PC-3 (cell line): Measurements from ENCODE around the gene ZSWIM8. TPM values are rescaled to one million over a fixed set of nuclear protein-coding genes. Genes with fewer than 3 reads are reported as not detected.

Source experiments
- ATAC-seq: fragments of 200-7000 bp; cut with Tn5 transposase; 2 replicates; pipeline ENCODE4 v1.9.1; 2020; ENCODE audit warnings: mild to moderate bottlenecking, moderate library complexity
- BruUV-seq: library from RNA; stranded (reverse); fragments of 400-500 nt; replicated peaks from 2 replicates; lab custom pipeline; 2021; lab: Mats Ljungman, UMichigan
- CTCF ChIA-PET: fragments of 300-600 bp; sonication (Branson Sonifier 250); formaldehyde crosslinking; loops from one replicate; lab custom pipeline; 2022; ENCODE audit warnings: antibody characterized with exemption; lab: Charles Lee
- POLR2A ChIA-PET: fragments of 300-600 bp; sonication (Branson Sonifier 250); formaldehyde crosslinking; loops from one replicate; lab custom pipeline; 2022; ENCODE audit warnings: antibody characterized with exemption; ENCODE audit not compliant: unreplicated experiment; lab: Charles Lee
- DNase-seq: peaks from one replicate; pipeline ENCODE4 v3.0.0-alpha.2; 2015
- H2AFZ ChIP-seq: fragments of 300-600 bp; sonication (generic); 2 replicates; pipeline ENCODE4 v1.6.0; 2016; ENCODE audit warnings: antibody characterized with exemption, low read length
- H3F3A ChIP-seq: fragments of 300-600 bp; sonication (generic); one replicate; pipeline ENCODE4 v1.6.0; 2017; ENCODE audit warnings: antibody characterized with exemption, low read length, control low read depth, mild to moderate bottlenecking; ENCODE audit not compliant: unreplicated experiment
- H3K27ac ChIP-seq: fragments of 300-600 bp; sonication (generic); 2 replicates; pipeline ENCODE4 v1.5.1; 2016; ENCODE audit warnings: mild to moderate bottlenecking, low read length
- H3K27me3 ChIP-seq: fragments of 300-600 bp; sonication (generic); 2 replicates; pipeline ENCODE4 v1.6.1; 2016; ENCODE audit warnings: low read length, mixed read lengths
- H3K36me3 ChIP-seq: fragments of 300-600 bp; sonication (generic); 2 replicates; pipeline ENCODE4 v1.6.1; 2016; ENCODE audit warnings: low read depth, mixed run types, low read length, mixed read lengths
- H3K4me1 ChIP-seq: fragments of 300-600 bp; sonication (generic); 2 replicates; pipeline ENCODE4 v1.5.1; 2016; ENCODE audit warnings: low read length; ENCODE audit not compliant: insufficient read depth
- H3K4me2 ChIP-seq: fragments of 300-600 bp; sonication (generic); 2 replicates; pipeline ENCODE4 v1.6.0; 2016; ENCODE audit warnings: low read length
- H3K4me3 ChIP-seq: fragments of 300-600 bp; sonication (generic); 2 replicates; pipeline ENCODE4 v1.5.1; 2016; ENCODE audit warnings: mild to moderate bottlenecking, low read length, mixed read lengths
- H3K79me2 ChIP-seq: fragments of 300-600 bp; sonication (generic); 2 replicates; pipeline ENCODE4 v1.6.1; 2017; ENCODE audit warnings: low read length, mixed read lengths
- H3K9ac ChIP-seq: fragments of 300-600 bp; sonication (generic); 2 replicates; pipeline ENCODE4 v1.6.0; 2016; ENCODE audit warnings: mild to moderate bottlenecking, low read length
- H3K9me2 ChIP-seq: fragments of 300-600 bp; sonication (generic); replicated peaks from 2 replicates; pipeline ENCODE4 v1.6.1; 2016; ENCODE audit warnings: mixed run types, low read length, mixed read lengths
- H3K9me3 ChIP-seq: fragments of 300-600 bp; sonication (generic); 2 replicates; pipeline ENCODE4 v1.6.1; 2016; ENCODE audit warnings: low read length, mixed read lengths
- H4K20me1 ChIP-seq: fragments of 300-600 bp; sonication (generic); 2 replicates; pipeline ENCODE4 v1.6.1; 2016; ENCODE audit warnings: low read length, mixed read lengths
- CTCF ChIP-seq: fragments of 300-600 bp; sonication (generic); conservative IDR thresholded peaks from 2 replicates; pipeline ENCODE4 v1.5.1; 2017; ENCODE audit warnings: antibody characterized with exemption, low read depth, mild to moderate bottlenecking, low read length
- EZH2 ChIP-seq: fragments of 300-600 bp; sonication (generic); IDR thresholded peaks from one replicate; pipeline ENCODE4 v1.6.1; 2017; ENCODE audit warnings: antibody characterized with exemption, mild to moderate bottlenecking, low read length; ENCODE audit not compliant: unreplicated experiment
- EZH2phosphoT487 ChIP-seq: fragments of 300-600 bp; sonication (generic); IDR thresholded peaks from 2 replicates; pipeline ENCODE4 v1.6.1; 2018; ENCODE audit warnings: mild to moderate bottlenecking, antibody characterized with exemption, low read length, borderline replicate concordance
- intact Hi-C: fragments of 100-400 bp; cut with micrococcal nuclease; formaldehyde crosslinking; loops from 2 replicates; pipeline ENCODE4 v1.9.0; 2023
- total RNA-seq: library from RNA; depleted of rRNA; stranded (reverse); fragments of >200 nt; gene quantifications from 2 replicates; pipeline ENCODE4 v1.2.3, GENCODE V29; 2014

Gene ZSWIM8
- total RNA-seq, 1 experiment from 2014 or later, result 152 TPM

- Histone ChIP-seq H2AFZ (peak within 1 kb of the TSS; percentile 71), H3K4me1 (peaks cover 43% of the 10 kb centered on the region), H3K27ac (peak within 1 kb of the TSS; percentile 64), H3F3A (peaks cover 16% of the 10 kb centered on the region), H3K36me3 (peaks cover 19% of the 10 kb centered on the region), H3K4me3 (peak within 1 kb of the TSS; percentile 68), H3K4me2 (peak within 1 kb of the TSS; percentile 79), H3K9ac (peak within 1 kb of the TSS; percentile 75), H4K20me1 (peaks cover 2% of the 10 kb centered on the region; the same call in 1 of the 2 replicates), H3K79me2 (peaks cover 61% of the 10 kb centered on the region), H3K9me2 (no peaks in the 10 kb centered on the region), H3K27me3 (no peaks in the 10 kb centered on the region), H3K9me3 (no peaks in the 10 kb centered on the region)
- ATAC-seq (peak; percentile 83), DNase-seq (peak; percentile 100)
- TF ChIP-seq EZH2phosphoT487 (no peak), CTCF (no peak), EZH2 (no peak)
- no TSS peak for BruUV-seq
- intact Hi-C loops, result loop anchor here (1.0 to 10.0 kb wide), 6 partner anchors 19 to 329 kb away; partner anchors contain the start of genes ANXA7 and ZSWIM8
- CTCF ChIA-PET, result interaction anchor here (0.5 to 1.5 kb wide), 6 partner anchors 16 to 190 kb away, joined by 3 to 7 read pairs (median 4); no protein-coding TSS in a partner anchor
- POLR2A ChIA-PET, result interaction anchor here (0.6 to 1.4 kb wide), 7 partner anchors 13 to 38 kb away, joined by 3 to 24 read pairs (median 5); partner anchors contain the start of gene CHCHD1
Observed at GRCh38 chr10:73743905-73744663, 41.3 kb upstream of the ZSWIM8 start, which contains the start of gene SEC24C. Gene SEC24C, plus strand, starts transcription at chr10:73744372. Its CDS starts 2,461 bp downstream, at chr10:73746833.

- intact Hi-C loops, result loop anchor here (1.0 to 10.0 kb wide), 6 partner anchors 18 to 330 kb away; partner anchors contain the start of genes ANXA7 and ZSWIM8
- Histone ChIP-seq H3K79me2 (peaks cover 66% of the 10 kb centered on the region), H3K4me2 (peak overlapping the region; percentile 79), H3F3A (peaks cover 16% of the 10 kb centered on the region), H3K4me3 (peak overlapping the region; percentile 68), H3K9me2 (no peaks in the 10 kb centered on the region), H3K36me3 (peaks cover 23% of the 10 kb centered on the region), H3K4me1 (peaks cover 43% of the 10 kb centered on the region), H3K9ac (peak overlapping the region; percentile 75), H2AFZ (peak overlapping the region; percentile 71), H3K27me3 (no peaks in the 10 kb centered on the region), H4K20me1 (peaks cover 4% of the 10 kb centered on the region; the same call in 1 of the 2 replicates), H3K9me3 (no peaks in the 10 kb centered on the region), H3K27ac (peak overlapping the region; percentile 64)
- TSS peak; percentile 78 for BruUV-seq
- POLR2A ChIA-PET, result interaction anchor here (0.6 to 1.2 kb wide), 6 partner anchors 12 to 252 kb away, joined by 3 to 5 read pairs (median 4); partner anchors contain the start of gene CHCHD1
- ATAC-seq (peak; percentile 42), DNase-seq (peak; percentile 82)
- CTCF ChIA-PET, result interaction anchor here (0.5 to 1.5 kb wide), 5 partner anchors 16 to 191 kb away, joined by 3 to 5 read pairs (median 3); no protein-coding TSS in a partner anchor
- TF ChIP-seq EZH2phosphoT487 (no peak), CTCF (no peak), EZH2 (no peak)
Observed at GRCh38 chr10:73744664-73744975, 40.8 kb upstream of the ZSWIM8 start.
